C4-2B (cell line): ENCODE results near the gene ADAM10.

Experiments
- H3K27ac ChIP-seq: fragments of 450-650 bp; 2 replicates; pipeline ENCODE4 v1.5.1; 2017
- ZFX ChIP-seq: fragments of 450-650 bp; IDR thresholded peaks from 2 replicates; pipeline ENCODE4 v1.6.1; 2017
- TF ChIP-seq, protein P1 (sequence below): fragments of 450-650 bp; conservative IDR thresholded peaks from 2 replicates; pipeline ENCODE4 v1.5.1; 2017; ENCODE audit warnings: mild to moderate bottlenecking

Gene ADAM10

DNA sequence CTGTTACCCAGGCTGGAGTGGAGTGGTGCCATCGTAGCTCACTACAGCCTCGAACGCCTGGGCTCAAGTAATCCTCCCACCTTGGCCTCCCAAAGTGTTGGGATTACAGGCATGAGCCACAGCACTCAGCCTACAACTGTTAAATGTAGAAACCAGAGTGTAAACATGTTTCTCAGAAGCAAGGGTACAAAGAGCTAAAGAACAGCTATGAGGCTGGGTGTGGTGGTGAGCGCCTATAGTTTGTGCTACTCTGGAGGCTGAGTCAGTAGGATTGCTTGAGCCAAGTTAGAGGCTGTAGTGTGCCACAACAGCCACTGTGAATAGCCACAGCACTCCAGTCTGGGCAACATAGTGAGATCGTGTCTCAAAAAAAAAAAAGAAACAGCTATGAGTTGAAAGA lies 16.8 kb upstream of the ADAM10 start:
- TF ChIP-seq ZFX: no peak
- TF ChIP-seq, protein P1, sequence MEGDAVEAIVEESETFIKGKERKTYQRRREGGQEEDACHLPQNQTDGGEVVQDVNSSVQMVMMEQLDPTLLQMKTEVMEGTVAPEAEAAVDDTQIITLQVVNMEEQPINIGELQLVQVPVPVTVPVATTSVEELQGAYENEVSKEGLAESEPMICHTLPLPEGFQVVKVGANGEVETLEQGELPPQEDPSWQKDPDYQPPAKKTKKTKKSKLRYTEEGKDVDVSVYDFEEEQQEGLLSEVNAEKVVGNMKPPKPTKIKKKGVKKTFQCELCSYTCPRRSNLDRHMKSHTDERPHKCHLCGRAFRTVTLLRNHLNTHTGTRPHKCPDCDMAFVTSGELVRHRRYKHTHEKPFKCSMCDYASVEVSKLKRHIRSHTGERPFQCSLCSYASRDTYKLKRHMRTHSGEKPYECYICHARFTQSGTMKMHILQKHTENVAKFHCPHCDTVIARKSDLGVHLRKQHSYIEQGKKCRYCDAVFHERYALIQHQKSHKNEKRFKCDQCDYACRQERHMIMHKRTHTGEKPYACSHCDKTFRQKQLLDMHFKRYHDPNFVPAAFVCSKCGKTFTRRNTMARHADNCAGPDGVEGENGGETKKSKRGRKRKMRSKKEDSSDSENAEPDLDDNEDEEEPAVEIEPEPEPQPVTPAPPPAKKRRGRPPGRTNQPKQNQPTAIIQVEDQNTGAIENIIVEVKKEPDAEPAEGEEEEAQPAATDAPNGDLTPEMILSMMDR: no peak
- no peak overlapping the region for H3K27ac ChIP-seq

DNA sequence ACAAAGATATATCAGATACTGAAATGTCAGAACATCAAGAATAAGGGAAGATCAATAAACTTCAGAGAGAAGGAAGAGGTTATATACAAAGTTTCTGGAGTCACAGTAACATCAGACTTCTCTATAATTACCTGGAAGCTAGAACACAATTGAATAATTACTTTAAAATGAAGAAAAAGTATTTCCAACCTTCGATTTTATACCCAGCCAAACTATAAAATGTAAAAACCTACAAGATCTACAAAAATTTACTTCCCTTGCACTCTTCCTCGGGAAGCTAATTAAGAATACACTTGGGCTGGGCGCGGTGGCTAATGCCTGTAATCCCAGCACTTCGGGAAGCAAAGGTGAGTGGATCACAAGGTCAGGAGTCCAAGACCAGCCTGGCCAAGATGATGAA lies 15.0 kb upstream of the ADAM10 start:
- H3K27ac ChIP-seq: no peak overlapping the region
- TF ChIP-seq, protein P1: no peak
- TF ChIP-seq ZFX: no peak

DNA sequence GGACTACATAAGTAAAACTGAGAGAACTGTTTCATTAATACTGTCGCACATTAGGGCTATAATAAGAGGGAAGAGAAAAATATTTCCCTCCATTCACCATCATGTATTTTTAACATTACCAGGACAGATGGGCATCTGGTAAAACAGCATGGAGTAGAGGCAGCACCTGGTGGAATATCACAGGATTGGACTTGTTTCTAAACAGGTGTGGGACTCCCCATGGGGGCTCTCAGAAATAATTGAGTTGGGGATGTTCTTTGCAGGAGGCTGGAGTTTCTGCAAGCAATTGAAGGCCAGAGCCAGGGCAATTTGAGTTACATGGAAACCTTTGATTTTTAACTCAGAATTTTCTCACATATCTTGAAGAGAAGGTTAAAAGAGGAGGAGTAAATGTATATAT lies 13.2 kb upstream of the ADAM10 start:
- no peak for TF ChIP-seq ZFX
- TF ChIP-seq, protein P1: no peak

DNA sequence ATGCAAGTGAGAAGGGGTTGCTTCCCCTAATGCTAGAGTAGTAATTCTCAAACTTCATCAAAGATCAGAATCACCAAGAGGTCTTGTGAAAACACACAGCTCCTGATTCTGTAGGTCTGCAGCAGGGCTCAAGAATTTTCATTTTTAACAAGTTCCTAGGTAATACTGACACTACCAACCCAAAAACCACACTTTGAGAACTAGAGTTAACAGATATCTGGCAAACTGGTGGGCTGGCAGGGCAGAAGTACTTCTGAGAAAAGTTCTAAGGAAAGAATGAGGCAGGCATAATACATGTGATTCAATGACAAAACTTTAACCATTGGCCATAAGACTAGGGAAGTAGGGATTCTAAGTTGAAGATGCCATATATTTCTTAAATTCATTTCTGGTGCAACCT lies 12.8 kb upstream of the ADAM10 start:
- TF ChIP-seq, protein P1: no peak
- TF ChIP-seq ZFX: no peak
- no peak overlapping the region for H3K27ac ChIP-seq

More for the DNA sequence above, 13.2 kb upstream of the ADAM10 start:
- no peak overlapping the region for H3K27ac ChIP-seq

DNA sequence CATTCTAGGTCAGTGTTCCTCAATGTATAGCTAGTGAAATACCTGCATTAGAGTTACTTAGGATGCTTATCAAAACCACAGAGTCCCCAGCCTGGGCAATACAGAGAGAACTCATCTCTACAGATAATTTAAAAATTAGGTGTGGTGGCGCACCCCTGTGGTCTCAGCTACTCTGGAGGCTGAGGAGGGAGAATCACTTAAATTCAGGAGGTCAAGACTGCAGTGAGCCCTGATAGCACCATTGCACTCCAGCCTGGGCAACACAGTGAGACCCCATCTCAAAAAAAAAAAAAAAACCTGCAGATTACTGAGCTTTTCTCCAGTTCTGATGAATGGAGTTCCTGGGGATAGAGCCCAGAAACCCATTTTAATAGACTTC lies 11.5 kb upstream of the ADAM10 start:
- TF ChIP-seq ZFX: no peak
- TF ChIP-seq, protein P1: 0 out of 2 replicates have a peak, but pooled peaks have one; percentile 6
- H3K27ac ChIP-seq: no peak overlapping the region

DNA sequence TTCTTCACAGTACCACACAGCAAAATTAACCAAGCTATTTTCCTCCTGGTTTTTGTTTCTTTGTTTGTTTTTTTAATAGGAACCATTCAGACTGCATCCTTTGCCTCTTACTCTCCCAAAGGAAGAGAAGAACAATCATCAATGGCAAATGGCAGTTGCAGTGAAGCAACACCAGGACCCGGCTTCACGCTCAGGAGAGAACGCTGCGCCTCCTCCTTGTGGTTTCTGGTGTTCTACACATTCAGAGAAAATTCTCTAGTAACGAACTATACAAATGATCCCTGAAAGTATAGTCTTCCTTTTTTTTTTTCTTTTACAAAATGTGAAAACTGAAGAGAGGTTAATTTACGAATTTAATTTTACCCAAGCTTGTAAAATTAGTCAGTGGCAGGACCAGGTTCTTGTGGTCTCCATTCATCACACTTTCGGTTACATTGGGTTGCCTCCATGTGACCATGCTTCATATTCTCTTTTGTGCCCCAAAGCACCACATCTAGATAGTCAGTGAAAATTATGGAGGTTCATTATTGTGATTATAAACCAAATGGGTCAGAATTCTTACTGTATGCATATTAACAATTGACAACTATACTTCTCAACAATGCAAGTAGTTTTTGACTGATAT lies 11.0 kb upstream of the ADAM10 start:
- TF ChIP-seq ZFX: no peak
- TF ChIP-seq, protein P1: no peak; the same call in 1 of the 2 replicates

DNA sequence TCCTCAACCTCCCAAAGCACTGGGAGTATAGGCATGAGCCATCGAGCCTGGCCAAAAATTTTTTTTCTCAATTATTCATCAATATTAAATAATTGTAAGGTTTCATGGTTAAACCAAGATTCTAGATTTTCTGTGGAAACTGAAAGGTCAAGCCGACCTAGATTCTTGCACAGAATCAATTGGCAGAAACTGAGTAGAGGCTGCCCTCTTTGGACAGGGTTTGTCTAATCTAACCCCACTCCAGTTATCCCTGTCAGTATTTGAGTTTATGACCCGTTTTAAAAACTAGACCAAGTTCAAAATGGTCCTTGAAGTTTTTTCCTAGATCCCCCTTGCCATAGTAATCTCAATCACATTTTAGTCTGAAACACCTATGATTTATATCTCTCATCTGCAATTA lies 8.6 kb upstream of the ADAM10 start:
- TF ChIP-seq ZFX: no peak
- TF ChIP-seq, protein P1: peak; percentile 31
- no peak overlapping the region for H3K27ac ChIP-seq

More for the DNA sequence above, 11.0 kb upstream of the ADAM10 start:
- H3K27ac ChIP-seq: no peak overlapping the region
